Measurements from ENCODE around the gene RFX4.

RFX4 gene

GRCh38 chr12:106646472-106646871, 63.7 kb downstream of the RFX4 start:
- H3K36me3 Mint-ChIP-seq: no peaks in the 10 kb centered on the region
- peaks cover 3% of the 10 kb centered on the region for H3K27me3 Mint-ChIP-seq
- H3K4me3 Mint-ChIP-seq: no peak overlapping the region
- DNase-seq: no peak
- no peaks in the 10 kb centered on the region for H3K4me1 Mint-ChIP-seq
- no peak overlapping the region for H3K27ac Mint-ChIP-seq
- CTCF ChIA-PET: interaction anchor here (1.2 kb wide), 1 partner anchor 9 kb away, joined by 3 read pairs; no protein-coding TSS in a partner anchor
- H3K9me3 Mint-ChIP-seq: no peaks in the 10 kb centered on the region

- Mint-ChIP-seq H3K9me3 (no peaks in the 10 kb centered on the region), H3K36me3 (no peaks in the 10 kb centered on the region), H3K27ac (no peak overlapping the region), H3K27me3 (peaks cover 3% of the 10 kb centered on the region), H3K4me3 (no peak overlapping the region), H3K4me1 (no peaks in the 10 kb centered on the region)
- no peak for DNase-seq
- CTCF ChIA-PET: interaction anchor here (1.2 kb wide), 1 partner anchor 26 kb away, joined by 3 read pairs; no protein-coding TSS in a partner anchor
Observed at GRCh38 chr12:106647793-106648514, 65.2 kb downstream of the RFX4 start.

- DNase-seq: no peak
- H3K9me3 Mint-ChIP-seq: no peaks in the 10 kb centered on the region
Observed at GRCh38 chr12:106648736-106649135, 65.9 kb downstream of the RFX4 start.

GRCh38 chr12:106651552-106651951, 68.7 kb downstream of the RFX4 start:
- H3K9me3 Mint-ChIP-seq: no peaks in the 10 kb centered on the region
- no peak for DNase-seq
- H3K36me3 Mint-ChIP-seq: no peaks in the 10 kb centered on the region
- H3K27me3 Mint-ChIP-seq: peaks cover 8% of the 10 kb centered on the region
- CTCF ChIA-PET: no interaction called here
- H3K4me1 Mint-ChIP-seq: no peaks in the 10 kb centered on the region
- H3K27ac Mint-ChIP-seq: no peak overlapping the region
- H3K4me3 Mint-ChIP-seq: no peak overlapping the region

More at GRCh38 chr12:106648736-106649135, 65.9 kb downstream of the RFX4 start:
- Mint-ChIP-seq H3K27ac (no peak overlapping the region), H3K27me3 (no peaks in the 10 kb centered on the region), H3K4me3 (no peak overlapping the region), H3K36me3 (no peaks in the 10 kb centered on the region), H3K4me1 (no peaks in the 10 kb centered on the region)
- CTCF ChIA-PET: no interaction called here

- Mint-ChIP-seq H3K27me3 (peaks cover 12% of the 10 kb centered on the region), H3K27ac (no peak overlapping the region), H3K4me3 (no peak overlapping the region), H3K4me1 (no peaks in the 10 kb centered on the region), H3K9me3 (no peaks in the 10 kb centered on the region), H3K36me3 (no peaks in the 10 kb centered on the region)
- CTCF ChIA-PET: no interaction called here
- no peak for DNase-seq
Observed at GRCh38 chr12:106652510-106653015, 69.8 kb downstream of the RFX4 start.

- H3K27me3 Mint-ChIP-seq: peaks cover 26% of the 10 kb centered on the region
- no peak overlapping the region for H3K27ac Mint-ChIP-seq
- no peaks in the 10 kb centered on the region for H3K4me1 Mint-ChIP-seq
- DNase-seq: no peak
- no peaks in the 10 kb centered on the region for H3K36me3 Mint-ChIP-seq
- no peak overlapping the region for H3K4me3 Mint-ChIP-seq
- no peaks in the 10 kb centered on the region for H3K9me3 Mint-ChIP-seq
- CTCF ChIA-PET: interaction anchor here (1.1 kb wide), 1 partner anchor 10 kb away, joined by 3 read pairs; no protein-coding TSS in a partner anchor
Observed at GRCh38 chr12:106655577-106655976, 72.8 kb downstream of the RFX4 start.

- Mint-ChIP-seq H3K27me3 (peaks cover 27% of the 10 kb centered on the region), H3K9me3 (peaks cover 5% of the 10 kb centered on the region), H3K4me1 (no peaks in the 10 kb centered on the region), H3K36me3 (no peaks in the 10 kb centered on the region), H3K4me3 (no peak overlapping the region), H3K27ac (no peak overlapping the region)
- CTCF ChIA-PET: no interaction called here
- DNase-seq: no peak
Observed at GRCh38 chr12:106657488-106657887, 74.7 kb downstream of the RFX4 start.

GRCh38 chr12:106663385-106663784, 80.6 kb downstream of the RFX4 start:
- DNase-seq: no peak
- CTCF ChIA-PET: no interaction called here
- peaks cover 21% of the 10 kb centered on the region for H3K9me3 Mint-ChIP-seq
- H3K36me3 Mint-ChIP-seq: no peaks in the 10 kb centered on the region
- H3K4me1 Mint-ChIP-seq: no peaks in the 10 kb centered on the region
- H3K4me3 Mint-ChIP-seq: no peak overlapping the region
- H3K27me3 Mint-ChIP-seq: peaks cover 21% of the 10 kb centered on the region
- H3K27ac Mint-ChIP-seq: no peak overlapping the region

GRCh38 chr12:106669216-106669615, 86.4 kb downstream of the RFX4 start:
- Mint-ChIP-seq H3K9me3 (peaks cover 6% of the 10 kb centered on the region), H3K4me1 (no peaks in the 10 kb centered on the region), H3K27me3 (peaks cover 36% of the 10 kb centered on the region), H3K36me3 (no peaks in the 10 kb centered on the region), H3K27ac (no peak overlapping the region), H3K4me3 (no peak overlapping the region)
- no peak for DNase-seq
- CTCF ChIA-PET: interaction anchor here (0.6 kb wide), 1 partner anchor 296 kb away, joined by 3 read pairs; no protein-coding TSS in a partner anchor

- no peak overlapping the region for H3K4me3 Mint-ChIP-seq
- peaks cover 38% of the 10 kb centered on the region for H3K27me3 Mint-ChIP-seq
- no peak for DNase-seq
- no peak overlapping the region for H3K27ac Mint-ChIP-seq
- CTCF ChIA-PET: interaction anchor here (0.6 kb wide), 1 partner anchor 19 kb away, joined by 3 read pairs; no protein-coding TSS in a partner anchor
- no peaks in the 10 kb centered on the region for H3K9me3 Mint-ChIP-seq
- H3K36me3 Mint-ChIP-seq: no peaks in the 10 kb centered on the region
- H3K4me1 Mint-ChIP-seq: no peaks in the 10 kb centered on the region
Observed at GRCh38 chr12:106670131-106670530, 87.3 kb downstream of the RFX4 start.

- H3K36me3 Mint-ChIP-seq: no peaks in the 10 kb centered on the region
- no peak overlapping the region for H3K27ac Mint-ChIP-seq
- H3K4me1 Mint-ChIP-seq: no peaks in the 10 kb centered on the region
- H3K4me3 Mint-ChIP-seq: no peak overlapping the region
- DNase-seq: no peak
- H3K27me3 Mint-ChIP-seq: peaks cover 33% of the 10 kb centered on the region
- CTCF ChIA-PET: no interaction called here
- no peaks in the 10 kb centered on the region for H3K9me3 Mint-ChIP-seq
Observed at GRCh38 chr12:106671840-106672239, 89.0 kb downstream of the RFX4 start.

- no peaks in the 10 kb centered on the region for H3K4me1 Mint-ChIP-seq
- H3K27me3 Mint-ChIP-seq: peaks cover 39% of the 10 kb centered on the region
- H3K27ac Mint-ChIP-seq: no peak overlapping the region
- no peak for DNase-seq
- CTCF ChIA-PET: no interaction called here
- no peaks in the 10 kb centered on the region for H3K9me3 Mint-ChIP-seq
- no peaks in the 10 kb centered on the region for H3K36me3 Mint-ChIP-seq
- no peak overlapping the region for H3K4me3 Mint-ChIP-seq
Observed at GRCh38 chr12:106672314-106673025, 89.7 kb downstream of the RFX4 start.

- no peaks in the 10 kb centered on the region for H3K9me3 Mint-ChIP-seq
- no peak overlapping the region for H3K27ac Mint-ChIP-seq
Observed at GRCh38 chr12:106673141-106673540, 90.3 kb downstream of the RFX4 start.

GRCh38 chr12:106675651-106676435, 93.0 kb downstream of the RFX4 start:
- no peak for DNase-seq
- no peak overlapping the region for H3K27ac Mint-ChIP-seq
- H3K27me3 Mint-ChIP-seq: peaks cover 31% of the 10 kb centered on the region
- CTCF ChIA-PET: no interaction called here
- no peaks in the 10 kb centered on the region for H3K36me3 Mint-ChIP-seq
- H3K4me1 Mint-ChIP-seq: no peaks in the 10 kb centered on the region
- H3K4me3 Mint-ChIP-seq: no peak overlapping the region
- H3K9me3 Mint-ChIP-seq: no peaks in the 10 kb centered on the region

More at GRCh38 chr12:106673141-106673540, 90.3 kb downstream of the RFX4 start:
- Mint-ChIP-seq H3K4me1 (no peaks in the 10 kb centered on the region), H3K27me3 (peaks cover 38% of the 10 kb centered on the region), H3K4me3 (no peak overlapping the region), H3K36me3 (no peaks in the 10 kb centered on the region)
- CTCF ChIA-PET: no interaction called here
- no peak for DNase-seq
